Stimulated activated naive CD8-positive, alpha-beta T cell treated with anti-CD3 and anti-CD28 coated beads, Interleukin-15, Interleukin-2, amounts not matched to agents 100 U/mL and 50 U/mL, for 24 hours (primary cell): ENCODE results near the gene AMPH.
A peak's percentile ranks its signal among the peaks of the same experiment; 100 is the strongest.

Source experiments
- ATAC-seq: fragments of 150-1000 bp; cut with Tn5 transposase; one replicate; pipeline ENCODE4 v1.10.0; 2021
- DNase-seq: peaks from one replicate; pipeline ENCODE4 v3.0.0; 2021

The AMPH gene

DNA sequence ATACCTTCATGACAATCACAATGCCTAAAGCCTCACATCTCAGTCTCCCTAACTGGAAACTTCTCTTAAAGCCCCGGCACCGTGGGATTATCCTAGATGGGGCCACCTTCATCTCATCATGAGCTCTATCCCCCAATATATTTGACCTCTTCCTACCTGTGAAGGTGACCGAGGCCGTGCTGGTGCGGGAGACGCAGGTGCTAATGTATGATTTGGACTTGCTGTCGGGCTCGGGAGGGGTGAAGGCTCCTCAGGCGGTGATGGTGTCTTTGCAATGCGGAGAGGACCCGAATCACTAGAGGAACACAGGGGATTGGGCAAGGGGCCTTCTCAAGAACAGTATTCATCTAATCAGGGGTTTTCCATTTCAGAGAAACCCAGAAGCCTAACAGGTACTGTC, 168.4 kb downstream of the AMPH start:
- DNase-seq (no peak), ATAC-seq (no peak)

DNA sequence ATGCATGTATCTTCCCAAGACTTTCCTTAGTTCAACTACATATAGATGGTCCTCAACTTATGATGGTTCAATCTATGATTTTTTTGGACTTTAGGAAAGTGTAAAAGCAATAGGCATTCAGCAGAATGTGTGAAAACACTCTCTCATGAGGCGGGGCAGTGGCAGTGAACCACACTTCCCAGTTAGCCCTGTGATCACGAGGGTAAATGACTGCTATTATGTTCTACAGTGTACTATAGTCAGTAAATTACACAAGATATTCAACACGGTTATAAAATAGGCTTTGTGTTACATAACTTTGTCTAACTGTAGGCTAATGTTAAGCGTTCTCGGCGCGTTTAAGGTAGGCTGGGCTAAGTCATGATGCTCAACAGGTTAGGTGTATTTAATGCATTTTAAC, 169.3 kb downstream of the AMPH start:
- DNase-seq (no peak), ATAC-seq (no peak)

GRCh38 chr7:38453826-38454225, 177.3 kb downstream of the AMPH start:
- ATAC-seq (no peak), DNase-seq (no peak)

DNA sequence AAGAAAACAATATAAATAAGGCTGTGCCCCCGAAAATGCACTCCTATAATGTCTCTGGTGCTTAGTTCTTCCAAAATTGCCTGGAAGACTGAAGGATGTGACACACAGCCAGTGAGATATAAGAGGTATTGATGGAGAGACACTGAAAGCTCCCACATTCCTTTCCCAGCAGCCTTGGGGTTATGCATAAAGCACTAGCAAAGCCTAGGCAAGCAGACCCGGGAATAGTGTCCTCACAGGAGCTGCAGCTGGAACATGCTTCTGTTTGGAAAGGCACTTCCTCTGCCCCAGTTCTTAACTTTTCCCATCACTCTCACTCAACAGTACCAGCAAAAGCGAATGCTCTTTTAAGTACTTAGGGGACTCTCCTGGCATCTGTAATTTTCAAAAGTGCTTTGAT, 178.0 kb downstream of the AMPH start:
- no peak for ATAC-seq
- DNase-seq = no peak

GRCh38 chr7:38452681-38453108, 178.5 kb downstream of the AMPH start:
- no peak for ATAC-seq
- no peak for DNase-seq

DNA sequence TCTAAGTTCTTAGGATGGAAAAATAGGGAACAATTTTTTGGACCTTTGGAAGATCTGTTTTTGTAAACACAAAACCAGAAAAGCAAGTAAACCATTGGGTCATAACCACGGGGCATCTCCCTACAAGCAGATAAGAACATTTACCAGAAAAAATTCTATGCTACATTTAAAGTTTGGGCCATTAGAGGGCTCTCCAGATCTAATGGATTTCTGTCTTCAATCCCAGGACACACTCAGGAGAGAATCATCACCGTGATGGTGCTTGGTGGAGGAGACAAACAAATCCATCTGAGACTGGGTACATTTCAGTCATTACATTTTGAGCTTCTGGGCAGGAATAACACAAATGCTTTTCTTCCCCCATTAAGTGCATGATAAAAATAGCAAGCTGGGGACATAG, 179.3 kb downstream of the AMPH start:
- no peak for ATAC-seq
- DNase-seq = no peak

- peak; percentile 69 for ATAC-seq
These were observed 182.5 kb downstream of the AMPH start for GRCh38 chr7:38448584-38449234.

DNA sequence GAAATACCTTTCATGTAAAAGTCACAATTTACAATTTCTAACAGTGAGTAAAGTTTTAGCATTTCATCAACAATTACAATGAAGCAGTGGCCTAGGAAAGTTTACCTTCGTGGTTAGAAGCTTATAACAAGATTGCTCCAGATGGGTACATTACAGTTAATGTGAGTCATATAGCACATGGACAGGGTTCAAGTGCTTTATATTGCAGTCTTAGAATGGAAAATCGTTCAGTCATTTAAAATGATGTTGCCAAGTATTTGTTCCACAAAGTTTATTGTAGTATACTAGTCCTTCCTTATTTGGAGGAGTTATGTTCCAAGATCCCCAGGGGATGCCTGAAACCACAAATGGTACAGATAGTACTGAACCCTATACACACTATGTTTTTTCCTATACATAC, 183.1 kb downstream of the AMPH start:
- ATAC-seq (no peak), DNase-seq (no peak)

More at GRCh38 chr7:38448584-38449234, 182.5 kb downstream of the AMPH start:
- DNase-seq = no peak

DNA sequence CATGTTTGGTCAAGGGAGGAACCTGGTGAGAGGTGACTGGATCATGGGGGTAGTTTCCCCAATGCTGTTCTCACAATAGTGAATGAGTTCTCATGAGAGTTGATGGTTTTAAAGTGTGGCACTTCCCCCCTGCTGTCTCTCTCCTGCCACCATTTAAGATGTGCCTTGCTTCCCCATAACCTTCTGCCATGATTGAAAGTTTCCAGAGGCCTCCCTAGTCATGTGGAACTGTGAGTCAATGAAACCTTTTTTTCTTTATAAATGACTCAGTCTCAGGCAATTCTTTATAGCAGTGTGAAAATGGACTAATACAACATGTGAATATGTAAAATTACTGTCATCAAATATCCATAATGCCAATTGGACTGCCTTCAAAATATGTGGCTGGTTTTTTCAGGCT, 192.2 kb downstream of the AMPH start:
- DNase-seq (no peak), ATAC-seq (peak; percentile 75)

DNA sequence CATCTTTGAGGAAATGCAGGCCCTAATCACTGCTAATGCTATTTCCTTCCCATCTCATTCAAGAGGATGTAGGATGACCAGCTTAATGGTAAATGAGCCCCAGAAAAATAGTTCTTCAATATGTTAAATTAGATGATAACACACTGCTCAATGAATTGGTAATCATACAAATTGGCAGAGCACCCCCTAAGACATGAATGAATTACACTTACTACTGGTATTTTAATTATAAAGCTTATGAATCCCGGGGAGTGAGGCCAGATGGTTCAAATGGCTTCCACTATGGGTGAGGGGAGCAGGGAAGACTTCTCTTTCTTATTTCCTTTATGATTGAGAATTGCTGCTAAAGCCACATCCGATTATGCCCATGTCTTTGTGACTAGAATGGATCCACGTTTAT, 198.5 kb downstream of the AMPH start:
- ATAC-seq (no peak), DNase-seq (no peak)

- ATAC-seq = no peak
- no peak for DNase-seq
These were observed 199.1 kb downstream of the AMPH start for GRCh38 chr7:38432080-38432479.

- DNase-seq = no peak
- no peak for ATAC-seq
These were observed 202.1 kb downstream of the AMPH start for GRCh38 chr7:38429057-38429456.

- DNase-seq = no peak
These were observed 203.1 kb downstream of the AMPH start for GRCh38 chr7:38428041-38428440.

DNA sequence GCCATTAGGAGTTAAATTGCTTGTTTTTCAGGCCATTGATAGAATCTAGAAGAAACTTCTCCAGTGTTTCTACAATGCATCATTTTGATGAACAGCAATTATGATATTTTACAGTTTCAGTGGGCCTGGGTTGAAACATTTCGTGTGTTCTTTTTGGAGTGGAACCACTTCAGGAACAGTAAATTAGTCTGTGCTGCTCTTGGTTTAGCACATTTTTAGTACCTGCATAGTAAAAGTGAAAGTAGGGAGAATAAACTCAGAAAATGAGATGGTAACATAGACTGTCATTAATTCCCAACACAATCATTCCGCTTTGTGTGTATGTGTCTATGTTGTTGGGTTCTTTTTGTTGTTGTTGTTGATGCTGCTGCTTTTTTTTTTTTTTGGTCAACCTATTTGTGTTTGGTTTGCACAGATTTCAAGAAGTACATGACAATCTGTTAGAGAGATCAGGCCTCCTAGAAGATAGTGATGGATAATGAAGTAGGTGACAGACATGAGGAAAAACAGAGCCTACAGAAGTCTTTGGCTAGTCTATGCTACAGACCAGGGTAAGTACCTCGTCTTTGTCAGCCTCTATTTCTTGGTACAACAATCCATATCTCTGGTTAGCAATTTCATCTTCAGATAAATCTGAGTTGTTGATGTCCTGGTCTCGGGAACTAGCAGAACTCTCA, 203.8 kb downstream of the AMPH start:
- ATAC-seq (no peak), DNase-seq (no peak)

More at GRCh38 chr7:38428041-38428440, 203.1 kb downstream of the AMPH start:
- ATAC-seq = no peak

DNA sequence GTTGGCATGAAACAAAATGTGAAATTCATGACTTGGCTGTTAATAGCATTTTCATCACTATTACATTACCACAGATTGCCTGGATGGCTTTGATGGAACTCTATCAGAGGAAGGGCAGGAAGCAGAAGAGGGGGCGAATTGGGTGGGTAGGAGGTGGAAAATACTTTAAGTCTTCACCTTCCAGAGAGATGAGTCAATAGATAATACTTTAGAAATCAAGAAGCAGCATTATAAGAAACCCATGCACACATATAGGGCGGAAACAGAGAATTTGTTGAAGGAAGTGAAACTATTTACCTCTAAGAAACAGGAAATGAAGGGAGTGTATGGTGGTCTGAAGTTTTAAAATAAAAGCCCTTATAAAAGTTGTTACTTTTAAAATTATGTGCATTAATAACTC, 205.7 kb downstream of the AMPH start:
- peak; percentile 32 for ATAC-seq
- no peak for DNase-seq

- DNase-seq = no peak
- peak; percentile 57 for ATAC-seq
These were observed 206.3 kb downstream of the AMPH start for GRCh38 chr7:38424750-38425463.

GRCh38 chr7:38413784-38414183, 217.4 kb downstream of the AMPH start:
- ATAC-seq (peak; percentile 77), DNase-seq (no peak)

GRCh38 chr7:38411404-38411803, 219.8 kb downstream of the AMPH start:
- ATAC-seq = no peak
- DNase-seq = no peak

DNA sequence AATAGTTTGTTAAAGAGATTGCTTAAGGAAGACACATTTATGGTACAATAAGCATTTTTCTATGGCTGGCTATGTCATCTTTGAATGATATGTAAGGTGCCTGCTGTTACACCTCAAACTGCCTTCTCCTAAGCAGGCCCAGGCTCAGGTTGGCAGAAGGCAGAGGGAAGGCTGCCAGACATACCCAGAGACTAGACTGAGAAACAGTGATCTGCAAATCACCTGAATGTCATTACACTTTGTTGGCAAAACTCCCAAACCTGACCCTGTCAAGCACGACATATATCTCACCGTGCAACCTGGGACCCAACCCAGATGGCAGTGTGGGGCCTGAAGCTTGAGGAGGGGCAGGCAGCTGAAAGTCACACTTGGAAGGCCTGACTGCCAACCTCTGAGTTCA, 221.1 kb downstream of the AMPH start:
- ATAC-seq = no peak
- DNase-seq = no peak

- ATAC-seq = no peak
- no peak for DNase-seq
These were observed 221.6 kb downstream of the AMPH start for GRCh38 chr7:38409531-38409930.

DNA sequence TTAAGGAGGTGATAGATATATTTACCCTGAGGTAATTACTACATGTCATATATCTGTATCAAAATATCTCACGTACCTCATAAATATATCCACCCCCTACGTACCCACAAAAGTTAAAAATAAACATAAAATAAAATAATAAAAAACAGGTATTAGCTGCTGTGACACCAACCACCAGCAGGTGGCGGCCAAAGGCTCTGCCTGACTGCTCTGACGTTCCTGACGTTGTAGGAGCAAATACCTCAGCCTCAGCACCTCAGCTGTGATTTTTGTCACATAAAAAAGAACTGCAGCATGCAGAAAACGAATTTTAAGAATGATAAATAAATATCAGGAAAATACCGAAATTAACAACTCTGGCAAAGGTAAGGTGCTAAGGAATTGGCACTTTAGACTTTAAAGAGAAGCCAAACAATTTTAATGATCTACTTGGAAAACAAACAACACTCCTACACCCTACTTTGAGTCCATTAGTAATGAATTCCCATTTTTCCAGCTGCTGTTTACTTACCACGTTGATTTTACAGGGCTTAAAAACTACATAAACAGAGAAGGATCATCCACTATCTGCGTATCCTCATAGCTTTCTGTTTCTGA, 232.3 kb downstream of the AMPH start:
- ATAC-seq = no peak
- DNase-seq = peak; percentile 56

DNA sequence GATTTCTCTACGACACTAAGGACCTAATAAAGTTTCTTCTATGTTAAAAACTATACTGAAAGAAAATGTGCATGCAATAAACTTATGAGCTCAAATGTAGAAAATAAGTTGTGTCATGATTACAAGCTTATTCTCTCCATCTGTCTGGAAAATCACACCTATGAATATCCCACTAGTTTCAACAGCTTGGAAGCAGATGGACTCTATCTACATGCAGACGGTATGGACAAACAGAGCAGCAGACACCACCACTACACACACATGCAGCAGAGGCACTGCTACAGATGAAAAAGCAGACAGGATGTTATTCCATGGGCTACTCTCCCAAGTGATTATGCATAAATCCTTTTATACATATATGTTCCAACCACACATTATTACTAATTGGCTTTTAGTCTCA, 234.3 kb downstream of the AMPH start:
- DNase-seq (no peak), ATAC-seq (no peak)
